ENCODE results near the gene CFB.

The CFB gene

GRCh38 chr6:31948753-31949413 is 3.0 kb downstream of the CFB start:
- TF ChIP-seq REST (IDR thresholded peaks at IDR 0.05; ENCODE audit: insufficient replicate concordance, low read depth) = no peak
- TF ChIP-seq GABPA (IDR thresholded peaks at IDR 0.05; ENCODE audit: low read depth) = no peak
- TF ChIP-seq SPI1 (IDR thresholded peaks at IDR 0.05; ENCODE audit: borderline replicate concordance, low read depth) = no peak
- no peak; the same call in 1 of the 2 replicates for TF ChIP-seq POLR2AphosphoS5 (IDR thresholded peaks at IDR 0.05; ENCODE audit: low read depth)
- TF ChIP-seq CTCF (IDR thresholded peaks at IDR 0.05; ENCODE audit: insufficient read depth, low read length) = no peak
- Histone ChIP-seq H3K4me3 (replicated peaks; ENCODE audit: insufficient read depth, low read length) (no peak overlapping the region), H3K27ac (replicated peaks) (no peak overlapping the region), H3K27me3 (ENCODE audit: insufficient read depth, poor library complexity, severe bottlenecking) (no peaks in the 10 kb centered on the region)
- DNase-seq (ENCODE audit: low read depth in 1 of 2, low spot score in 1 of 2) = no peak

GRCh38 chr6:31949926-31950548 is 4.1 kb downstream of the CFB start:
- H3K27me3 ChIP-seq (ENCODE audit: insufficient read depth, poor library complexity, severe bottlenecking) = no peaks in the 10 kb centered on the region
- no peak for DNase-seq (ENCODE audit: low read depth in 1 of 2, low spot score in 1 of 2)
- no peak overlapping the region for H3K4me3 ChIP-seq (replicated peaks; ENCODE audit: insufficient read depth, low read length)
- TF ChIP-seq GABPA (IDR thresholded peaks at IDR 0.05; ENCODE audit: low read depth) (no peak), REST (IDR thresholded peaks at IDR 0.05; ENCODE audit: insufficient replicate concordance, low read depth) (no peak), SPI1 (IDR thresholded peaks at IDR 0.05; ENCODE audit: borderline replicate concordance, low read depth) (no peak), CTCF (IDR thresholded peaks at IDR 0.05; ENCODE audit: insufficient read depth, low read length) (no peak), POLR2AphosphoS5 (IDR thresholded peaks at IDR 0.05; ENCODE audit: low read depth) (no peak)
- H3K27ac ChIP-seq (replicated peaks) = no peak overlapping the region

- H3K27me3 ChIP-seq (ENCODE audit: insufficient read depth, poor library complexity, severe bottlenecking) = no peaks in the 10 kb centered on the region
- no peak overlapping the region for H3K27ac ChIP-seq (replicated peaks)
- no peak overlapping the region for H3K4me3 ChIP-seq (replicated peaks; ENCODE audit: insufficient read depth, low read length)
- DNase-seq (ENCODE audit: low read depth in 1 of 2, low spot score in 1 of 2) = peak in 1 of 2 experiments; percentile 31
- peak; percentile 73 for TF ChIP-seq CTCF (IDR thresholded peaks at IDR 0.05; ENCODE audit: insufficient read depth, low read length)
- TF ChIP-seq GABPA (IDR thresholded peaks at IDR 0.05; ENCODE audit: low read depth) = no peak
- TF ChIP-seq SPI1 (IDR thresholded peaks at IDR 0.05; ENCODE audit: borderline replicate concordance, low read depth) = no peak
- TF ChIP-seq REST (IDR thresholded peaks at IDR 0.05; ENCODE audit: insufficient replicate concordance, low read depth) = no peak
These were observed 6.4 kb downstream of the CFB start for GRCh38 chr6:31952140-31952805.

All from HL-60 (cell line).